ENCODE data around the gene CDK16.

Gene CDK16

GRCh38 chrX:47193475-47194193 lies 24.8 kb upstream of the CDK16 start, which contains the start of gene UBA1:
Gene UBA1 (plus strand): TSS chrX:47193829. CDS start chrX:47198803, 4,974 bp downstream.
- Mint-ChIP-seq H3K27ac (peak within 1 kb of the TSS; percentile 99), H3K9me3 (peaks cover 11% of the 10 kb centered on the region), H3K4me3 (peak within 1 kb of the TSS; percentile 99), H3K36me3 (ENCODE audit: low read depth) (peaks cover 36% of the 10 kb centered on the region), H3K27me3 (ENCODE audit: low read depth, poor library complexity) (peaks cover 3% of the 10 kb centered on the region), H3K4me1 (peaks cover 55% of the 10 kb centered on the region)
- DNase-seq = peak; percentile 97
- TF ChIP-seq CTCF (IDR thresholded peaks at IDR 0.05) = peak; percentile 81

GRCh38 chrX:47194194-47194787 lies 24.2 kb upstream of the CDK16 start:
- no peak for DNase-seq
- Mint-ChIP-seq H3K36me3 (ENCODE audit: low read depth) (peaks cover 43% of the 10 kb centered on the region), H3K27ac (peak overlapping the region; percentile 99), H3K4me3 (peak overlapping the region; percentile 99), H3K27me3 (ENCODE audit: low read depth, poor library complexity) (peaks cover 3% of the 10 kb centered on the region), H3K4me1 (peaks cover 60% of the 10 kb centered on the region), H3K9me3 (peaks cover 11% of the 10 kb centered on the region)
- TF ChIP-seq CTCF (IDR thresholded peaks at IDR 0.05) = no peak

GRCh38 chrX:47196098-47196497 lies 22.4 kb upstream of the CDK16 start:
- Mint-ChIP-seq H3K36me3 (ENCODE audit: low read depth) (peaks cover 61% of the 10 kb centered on the region), H3K9me3 (peaks cover 6% of the 10 kb centered on the region), H3K27me3 (ENCODE audit: low read depth, poor library complexity) (peaks cover 6% of the 10 kb centered on the region), H3K27ac (peak overlapping the region; percentile 50), H3K4me1 (peaks cover 60% of the 10 kb centered on the region), H3K4me3 (peak overlapping the region; percentile 99)
- no peak for DNase-seq
- no peak for TF ChIP-seq CTCF (IDR thresholded peaks at IDR 0.05)

GRCh38 chrX:47197526-47197925 lies 21.0 kb upstream of the CDK16 start:
- H3K4me1 Mint-ChIP-seq = peaks cover 60% of the 10 kb centered on the region
- peak overlapping the region; percentile 50 for H3K27ac Mint-ChIP-seq
- peaks cover 5% of the 10 kb centered on the region for H3K9me3 Mint-ChIP-seq
- peak overlapping the region; percentile 99 for H3K4me3 Mint-ChIP-seq
- no peak for DNase-seq
- peaks cover 75% of the 10 kb centered on the region for H3K36me3 Mint-ChIP-seq (ENCODE audit: low read depth)
- peaks cover 5% of the 10 kb centered on the region for H3K27me3 Mint-ChIP-seq (ENCODE audit: low read depth, poor library complexity)
- TF ChIP-seq CTCF (IDR thresholded peaks at IDR 0.05) = no peak

GRCh38 chrX:47198026-47198686 lies 20.3 kb upstream of the CDK16 start:
- Mint-ChIP-seq H3K27me3 (ENCODE audit: low read depth, poor library complexity) (peaks cover 5% of the 10 kb centered on the region), H3K9me3 (peaks cover 3% of the 10 kb centered on the region), H3K4me1 (peaks cover 54% of the 10 kb centered on the region), H3K4me3 (peak overlapping the region; percentile 99), H3K36me3 (ENCODE audit: low read depth) (peaks cover 81% of the 10 kb centered on the region), H3K27ac (peak overlapping the region; percentile 83)
- no peak for TF ChIP-seq CTCF (IDR thresholded peaks at IDR 0.05)
- DNase-seq = no peak

Data from nephron progenitor cell (in vitro differentiated cells).